Activated T-cell treated with anti-CD3 and anti-CD28 coated beads, Interleukin-2, amount 50 U/mL, for 72 hours (primary cell): ENCODE results near the gene MORC3. TPM values are rescaled to one million over a fixed set of nuclear protein-coding genes. Genes with fewer than 3 reads are reported as not detected.
A peak's percentile ranks its signal among the peaks of the same experiment; 100 is the strongest.
"Not testable (repeated sequence)": the region's sequence is repeated elsewhere in the genome, so short reads cannot be mapped to it uniquely, and the experiment has no call there.

Experiments used
- ATAC-seq, 2 donors: fragments of 150-1000 bp; cut with Tn5 transposase; replicated peaks in 1 of 2; 2 replicates each; pipeline ENCODE4 v1.10.0; 2021; ENCODE audit warnings: moderate library complexity in 2 of 2, mild to moderate bottlenecking in 1 of 2
- DNase-seq, 2 donors: peaks; one replicate each; pipeline ENCODE4 v3.0.0; 2021 to 2022; ENCODE audit warnings: mixed read lengths in 1 of 2
- H3K27ac Mint-ChIP-seq: one replicate; pipeline ENCODE4 v1.8.0; 2022; ENCODE audit warnings: mild to moderate bottlenecking, moderate library complexity, mixed read lengths
- H3K27me3 Mint-ChIP-seq: one replicate; pipeline ENCODE4 v1.8.0; 2022; ENCODE audit warnings: low read depth, mixed read lengths
- H3K36me3 Mint-ChIP-seq, 2 donors: one replicate each; pipeline ENCODE4 v1.8.0; 2022; ENCODE audit warnings: mixed read lengths in 2 of 2, mild to moderate bottlenecking in 1 of 2; ENCODE audit not compliant: insufficient read depth in 2 of 2
- H3K4me1 Mint-ChIP-seq: one replicate; pipeline ENCODE4 v1.8.0; 2022; ENCODE audit warnings: low read depth, mixed read lengths
- H3K4me3 Mint-ChIP-seq, 2 donors: one replicate each; pipeline ENCODE4 v1.8.0; 2022; ENCODE audit warnings: mild to moderate bottlenecking in 2 of 2, mixed read lengths in 2 of 2, moderate library complexity in 2 of 2
- H3K9me3 Mint-ChIP-seq, 2 donors: one replicate each; pipeline ENCODE4 v1.8.0; 2022; ENCODE audit warnings: mixed read lengths in 2 of 2
- total RNA-seq, 2 donors: library from RNA; stranded (reverse); gene quantifications; one replicate each; pipeline ENCODE4 v1.2.3, GENCODE V29; 2022

MORC3 gene
- total RNA-seq, 2 donors from 2014 or later, result 30.2 to 32.7 TPM

DNA sequence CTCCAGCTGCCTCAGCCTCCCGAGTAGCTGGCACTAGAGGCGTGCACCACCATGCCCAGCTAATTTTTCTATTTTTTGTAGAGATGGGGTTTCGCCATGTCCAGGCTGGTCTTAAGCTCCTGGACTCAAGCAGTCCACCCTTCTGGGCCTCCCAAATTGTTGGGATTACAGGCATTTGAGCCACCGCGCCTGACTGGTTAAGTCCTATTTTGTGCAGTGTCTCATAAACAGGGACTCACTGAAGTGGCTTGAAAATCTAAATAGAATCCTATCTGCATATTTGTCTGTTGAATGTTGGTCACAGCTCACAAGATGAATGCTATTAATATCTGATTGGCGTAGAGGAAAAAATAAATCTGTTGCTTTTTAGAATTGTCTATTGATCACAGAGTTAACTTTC, 59.3 kb downstream of the MORC3 start:
- Mint-ChIP-seq H3K4me3 (no peak overlapping the region), H3K27me3 (no peaks in the 10 kb centered on the region), H3K27ac (no peak overlapping the region), H3K9me3 (no peaks in the 10 kb centered on the region), H3K4me1 (no peaks in the 10 kb centered on the region), H3K36me3 (peaks cover 1 to 7% of the 10 kb centered on the region in 2 donors)
- no peak for DNase-seq
- no peak for ATAC-seq

DNA sequence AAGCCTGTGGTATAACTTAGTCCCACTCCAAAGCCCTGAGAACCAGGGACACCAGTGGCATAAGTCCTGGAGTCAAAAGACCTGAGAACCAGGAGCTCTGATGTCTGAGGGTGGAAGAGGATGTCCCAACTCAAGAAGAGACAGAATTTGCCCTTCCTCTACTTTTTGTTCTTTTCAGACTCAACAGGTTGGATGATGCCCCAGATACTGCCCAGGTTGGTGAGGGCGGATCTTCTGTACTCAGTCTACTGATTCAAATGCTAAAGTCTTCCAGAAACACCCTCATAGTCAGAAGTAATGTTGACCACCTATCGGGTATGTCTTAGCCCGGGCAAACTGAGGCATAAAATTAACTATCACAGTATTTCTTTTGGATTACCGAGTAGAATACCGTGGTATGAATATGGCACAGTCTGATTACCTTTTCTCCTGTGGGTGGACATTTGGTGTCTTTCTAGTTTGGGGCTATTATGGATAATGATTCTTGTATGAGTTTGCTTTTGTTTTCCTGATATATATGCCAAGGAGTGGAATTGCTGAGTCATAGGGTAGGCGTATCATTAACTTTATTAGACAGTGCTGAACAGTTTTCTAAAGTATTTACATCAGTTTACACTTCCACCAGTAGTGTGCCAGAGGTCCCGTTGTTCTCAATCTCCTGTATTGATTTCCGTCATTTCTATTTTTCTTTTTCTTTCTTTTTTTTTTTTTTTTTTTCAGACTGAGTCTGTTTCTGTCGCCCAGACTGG, 62.0 kb downstream of the MORC3 start:
- no peak overlapping the region for H3K27ac Mint-ChIP-seq
- ATAC-seq, result no peak

DNA sequence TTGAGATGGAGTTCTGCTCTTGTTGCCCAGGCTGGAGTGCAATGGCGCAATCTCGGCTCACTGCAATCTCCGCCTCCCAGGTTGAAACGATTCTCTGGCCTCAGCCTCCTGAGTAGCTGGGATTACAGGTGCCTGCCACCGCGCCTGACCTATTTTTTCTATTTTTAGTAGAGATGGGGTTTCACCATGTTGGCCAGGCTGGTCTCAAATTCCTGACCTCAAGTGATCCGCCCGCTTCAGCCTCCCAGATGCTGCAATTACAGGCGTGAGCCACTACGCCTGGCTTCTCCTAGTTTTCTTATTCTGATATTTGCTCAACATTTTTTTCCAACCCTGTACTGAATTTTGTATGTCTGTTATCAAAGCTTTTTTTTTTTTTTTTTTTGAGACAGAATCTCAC, 62.7 kb downstream of the MORC3 start:
- H3K9me3 Mint-ChIP-seq, H3K36me3 Mint-ChIP-seq, DNase-seq, H3K4me3 Mint-ChIP-seq, H3K27ac Mint-ChIP-seq, H3K27me3 Mint-ChIP-seq, ATAC-seq: not testable (repeated sequence)
- H3K4me1 Mint-ChIP-seq, result peaks cover 18% of the 10 kb centered on the region

More for the DNA sequence above, 62.0 kb downstream of the MORC3 start:
- Mint-ChIP-seq H3K4me3 (no peak overlapping the region), H3K4me1 (peaks cover 11% of the 10 kb centered on the region), H3K9me3 (no peaks in the 10 kb centered on the region), H3K36me3 (no peaks in the 10 kb centered on the region), H3K27me3 (no peaks in the 10 kb centered on the region)
- DNase-seq, result no peak

DNA sequence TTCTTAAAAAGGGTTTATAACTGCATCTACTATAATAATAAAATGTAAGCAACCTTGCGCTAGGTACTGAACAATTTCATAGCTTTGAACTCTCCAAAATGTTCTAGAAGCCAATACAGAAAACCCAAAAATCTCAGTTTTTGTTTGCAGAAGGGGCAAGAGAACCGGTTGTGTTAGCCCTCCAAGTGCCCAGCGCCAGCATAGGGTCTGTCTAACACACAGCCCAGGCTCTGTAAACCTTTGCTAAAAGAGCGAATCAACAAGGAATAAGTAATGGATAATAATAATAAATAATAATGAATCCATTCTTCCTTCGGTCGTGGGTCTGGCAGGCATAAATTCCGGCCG, 64.9 kb downstream of the MORC3 start:
- ATAC-seq (peak; percentile 28 to 39), DNase-seq (no peak)
- Mint-ChIP-seq H3K4me3 (peak overlapping the region; percentile 32 to 57), H3K27ac (no peak overlapping the region), H3K36me3 (peaks cover 6 to 13% of the 10 kb centered on the region in 2 donors), H3K27me3 (no peaks in the 10 kb centered on the region), H3K4me1 (peaks cover 31% of the 10 kb centered on the region), H3K9me3 (no peaks in the 10 kb centered on the region)

DNA sequence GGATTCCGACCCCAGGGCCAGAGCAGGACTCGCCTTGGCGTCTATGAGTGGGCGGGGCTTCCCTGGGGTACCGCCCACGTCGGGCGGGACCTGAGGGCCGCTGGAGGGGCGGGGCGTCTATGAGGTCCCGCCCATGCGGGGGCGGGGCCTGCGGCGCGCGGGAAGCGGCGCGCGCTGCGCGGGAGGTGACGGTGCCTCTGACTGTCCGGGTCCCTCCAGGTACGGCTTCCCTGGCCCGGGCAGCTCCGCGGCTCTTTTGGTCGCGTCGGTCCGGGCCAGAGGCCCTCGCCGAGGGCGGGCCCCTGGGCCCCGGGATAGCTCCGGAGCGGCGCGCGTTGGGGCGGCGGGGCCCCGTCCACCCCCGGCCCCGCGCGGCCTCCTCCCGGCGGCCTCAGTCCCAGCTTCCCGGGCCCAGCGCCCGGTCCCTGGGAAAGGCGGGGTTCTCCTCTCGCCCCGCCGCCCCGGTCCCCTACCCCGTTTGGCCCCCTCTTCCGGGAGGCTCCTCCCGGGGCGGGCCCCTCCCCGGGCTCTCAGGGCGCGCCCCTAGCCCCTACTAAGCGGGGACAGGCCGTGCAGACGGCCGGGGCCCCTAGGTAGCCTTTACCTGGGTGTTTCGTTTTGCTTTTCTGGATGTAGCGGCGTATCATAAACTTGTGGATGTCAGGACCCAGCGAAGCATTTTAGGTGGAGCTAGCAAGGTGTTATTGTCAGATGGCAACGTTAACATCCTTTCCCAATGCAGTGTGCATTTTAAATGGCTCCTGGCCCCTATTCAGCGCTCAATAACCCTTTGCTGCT, 65.4 kb downstream of the MORC3 start, which contains the start of gene CHAF1B:
CHAF1B (plus strand) TSS at position 160 of the 798 bp plus-strand sequence. CDS start 745 bp downstream, outside the sequence.
- peaks cover 31% of the 10 kb centered on the region for H3K4me1 Mint-ChIP-seq
- ATAC-seq (peak; percentile 95), DNase-seq (peak; percentile 87 to 94)
- peak within 1 kb of the TSS; percentile 77 for H3K27ac Mint-ChIP-seq
- peaks cover 6 to 13% of the 10 kb centered on the region in 2 donors for H3K36me3 Mint-ChIP-seq
- H3K27me3 Mint-ChIP-seq, result no peaks in the 10 kb centered on the region
- H3K9me3 Mint-ChIP-seq, result no peaks in the 10 kb centered on the region
- H3K4me3 Mint-ChIP-seq, result peak within 1 kb of the TSS; percentile 77 to 94

- peaks cover 8 to 15% of the 10 kb centered on the region in 2 donors for H3K36me3 Mint-ChIP-seq
- H3K4me1 Mint-ChIP-seq, result peaks cover 31% of the 10 kb centered on the region
- H3K27ac Mint-ChIP-seq, result peak overlapping the region; percentile 77
- no peak for ATAC-seq
- no peaks in the 10 kb centered on the region for H3K27me3 Mint-ChIP-seq
- H3K9me3 Mint-ChIP-seq, result no peaks in the 10 kb centered on the region
- peak overlapping the region; percentile 77 to 94 for H3K4me3 Mint-ChIP-seq
- no peak for DNase-seq
Measured at GRCh38 chr21:36386031-36386642, 66.1 kb downstream of the MORC3 start.

GRCh38 chr21:36388096-36388495, 68.1 kb downstream of the MORC3 start:
- no peaks in the 10 kb centered on the region for H3K9me3 Mint-ChIP-seq
- H3K4me1 Mint-ChIP-seq, result peaks cover 31% of the 10 kb centered on the region
- H3K4me3 Mint-ChIP-seq, result no peak overlapping the region
- H3K27me3 Mint-ChIP-seq, result no peaks in the 10 kb centered on the region
- peaks cover 14 to 29% of the 10 kb centered on the region in 2 donors for H3K36me3 Mint-ChIP-seq
- ATAC-seq (no peak), DNase-seq (no peak)
- no peak overlapping the region for H3K27ac Mint-ChIP-seq

DNA sequence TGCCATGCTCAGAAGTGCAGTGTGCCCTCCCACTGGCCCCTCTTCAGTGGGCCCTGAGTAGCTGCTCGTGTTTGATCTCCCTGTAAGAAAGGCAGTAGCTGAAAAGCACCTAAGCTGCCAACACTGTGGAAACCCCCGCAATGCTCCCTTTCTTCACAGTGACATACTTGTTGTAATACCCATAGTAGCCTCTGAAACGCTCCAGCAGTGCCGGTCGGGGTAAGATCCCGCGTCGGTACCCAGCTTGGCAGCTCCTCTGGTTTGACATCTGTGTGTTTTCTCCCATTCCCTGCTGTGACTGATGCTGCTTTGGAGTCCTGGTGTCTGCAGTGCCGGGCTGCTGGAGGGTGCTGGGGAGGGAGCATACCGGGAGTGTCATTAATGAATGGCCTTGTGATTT, 68.8 kb downstream of the MORC3 start:
- Mint-ChIP-seq H3K4me3 (no peak overlapping the region), H3K4me1 (peaks cover 31% of the 10 kb centered on the region), H3K27me3 (no peaks in the 10 kb centered on the region), H3K27ac (no peak overlapping the region), H3K36me3 (peaks cover 16 to 31% of the 10 kb centered on the region in 2 donors), H3K9me3 (no peaks in the 10 kb centered on the region)
- ATAC-seq (no peak), DNase-seq (no peak)

DNA sequence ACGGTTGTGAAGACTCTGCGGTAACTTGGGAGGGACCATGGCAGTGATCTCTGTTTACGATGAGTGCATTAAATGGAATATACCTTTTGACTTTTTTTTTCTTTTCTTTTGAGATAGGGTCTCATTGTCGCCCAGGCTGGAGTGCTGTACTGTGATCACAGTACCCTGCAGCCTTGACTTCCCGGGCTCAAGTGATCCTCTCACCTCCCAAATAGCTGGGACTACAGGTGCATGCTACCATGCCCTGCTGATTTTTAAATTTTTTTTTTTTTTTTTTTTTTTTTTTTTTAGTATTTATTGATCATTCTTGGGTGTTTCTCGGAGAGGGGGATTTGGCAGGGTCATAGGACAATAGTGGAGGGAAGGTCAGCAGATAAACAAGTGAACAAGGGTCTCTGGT, 71.7 kb downstream of the MORC3 start:
- not testable (repeated sequence) for H3K27me3 Mint-ChIP-seq, H3K4me3 Mint-ChIP-seq, H3K9me3 Mint-ChIP-seq, H3K27ac Mint-ChIP-seq, DNase-seq, ATAC-seq
- peaks cover 24% of the 10 kb centered on the region for H3K4me1 Mint-ChIP-seq
- H3K36me3 Mint-ChIP-seq, result peaks cover 19 to 43% of the 10 kb centered on the region in 2 donors

- H3K36me3 Mint-ChIP-seq, result peaks cover 14 to 49% of the 10 kb centered on the region in 2 donors
- H3K4me1 Mint-ChIP-seq, result no peaks in the 10 kb centered on the region
- no peaks in the 10 kb centered on the region for H3K27me3 Mint-ChIP-seq
- no peak for ATAC-seq
- H3K9me3 Mint-ChIP-seq, result no peaks in the 10 kb centered on the region
- no peak for DNase-seq
- H3K27ac Mint-ChIP-seq, result no peak overlapping the region
- H3K4me3 Mint-ChIP-seq, result no peak overlapping the region
Measured at GRCh38 chr21:36395353-36396111, 75.5 kb downstream of the MORC3 start.

DNA sequence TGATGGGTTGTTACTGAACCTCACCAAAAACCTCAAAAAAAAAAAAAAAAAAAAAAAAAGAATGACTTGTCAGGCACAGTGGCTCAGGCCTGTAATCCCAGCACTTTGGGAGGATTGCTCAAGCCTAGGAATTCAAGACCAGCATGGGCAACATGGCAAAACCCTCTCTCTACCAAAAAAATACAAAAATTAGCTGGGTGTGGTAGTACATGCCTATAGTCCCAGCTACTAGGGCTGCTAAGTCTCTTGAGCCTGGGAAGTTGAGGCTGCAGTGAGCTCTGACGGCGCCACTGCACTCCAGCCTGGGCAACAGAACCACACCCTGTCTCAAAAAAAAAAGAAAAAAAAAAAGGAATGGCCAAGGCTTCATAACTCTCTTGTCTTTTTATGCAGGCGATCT, 76.3 kb downstream of the MORC3 start:
- no peak for ATAC-seq
- Mint-ChIP-seq H3K27ac (no peak overlapping the region), H3K4me3 (no peak overlapping the region), H3K9me3 (no peaks in the 10 kb centered on the region), H3K36me3 (peaks cover 12 to 47% of the 10 kb centered on the region in 2 donors), H3K27me3 (no peaks in the 10 kb centered on the region), H3K4me1 (no peaks in the 10 kb centered on the region)
- no peak for DNase-seq

GRCh38 chr21:36396971-36397370, 77.0 kb downstream of the MORC3 start:
- peaks cover 8 to 47% of the 10 kb centered on the region in 2 donors for H3K36me3 Mint-ChIP-seq
- ATAC-seq (no peak), DNase-seq (no peak)
- H3K4me3 Mint-ChIP-seq, result no peak overlapping the region
- H3K27me3 Mint-ChIP-seq, result no peaks in the 10 kb centered on the region
- H3K27ac Mint-ChIP-seq, result no peak overlapping the region
- no peaks in the 10 kb centered on the region for H3K9me3 Mint-ChIP-seq
- no peaks in the 10 kb centered on the region for H3K4me1 Mint-ChIP-seq
